Activated T-helper 17 cell treated with anti-CD3 and anti-CD28 coated beads, Interleukin-2, amount 50 U/mL, for 72 hours (primary cell): ENCODE results near the gene CDYL. TPM values are rescaled to one million over a fixed set of nuclear protein-coding genes. Genes with fewer than 3 reads are reported as not detected.

Experiments used
- ATAC-seq: fragments of 150-1000 bp; cut with Tn5 transposase; replicated peaks from 2 replicates; pipeline ENCODE4 v1.10.0; 2021; ENCODE audit warnings: mild to moderate bottlenecking, moderate library complexity
- H3K27ac Mint-ChIP-seq: one replicate; pipeline ENCODE4 v1.8.0; 2022; ENCODE audit warnings: mixed read lengths
- H3K27me3 Mint-ChIP-seq: one replicate; pipeline ENCODE4 v1.8.0; 2022; ENCODE audit warnings: mixed read lengths
- H3K36me3 Mint-ChIP-seq: one replicate; pipeline ENCODE4 v1.8.0; 2022; ENCODE audit warnings: low read depth, mild to moderate bottlenecking, mixed read lengths
- H3K4me1 Mint-ChIP-seq: one replicate; pipeline ENCODE4 v1.8.0; 2022; ENCODE audit warnings: mixed read lengths
- H3K4me3 Mint-ChIP-seq: one replicate; pipeline ENCODE4 v1.8.0; 2022; ENCODE audit warnings: mild to moderate bottlenecking, mixed read lengths
- H3K9me3 Mint-ChIP-seq: one replicate; pipeline ENCODE4 v1.8.0; 2022; ENCODE audit warnings: mixed read lengths
- total RNA-seq, 2 donors: library from RNA; stranded (reverse); gene quantifications; one replicate each; pipeline ENCODE4 v1.2.3, GENCODE V29; 2022

CDYL gene
- total RNA-seq, 2 donors from 2014 or later, result 23.3 to 24.5 TPM

GRCh38 chr6:4884646-4885340 lies 108.6 kb downstream of the CDYL start:
- Mint-ChIP-seq H3K4me3 (no peak overlapping the region), H3K4me1 (peaks cover 19% of the 10 kb centered on the region), H3K9me3 (no peaks in the 10 kb centered on the region), H3K27me3 (no peaks in the 10 kb centered on the region), H3K27ac (no peak overlapping the region), H3K36me3 (no peaks in the 10 kb centered on the region)
- no peak for ATAC-seq

- Mint-ChIP-seq H3K36me3 (no peaks in the 10 kb centered on the region), H3K27me3 (no peaks in the 10 kb centered on the region), H3K4me1 (peaks cover 19% of the 10 kb centered on the region), H3K9me3 (no peaks in the 10 kb centered on the region), H3K27ac (no peak overlapping the region), H3K4me3 (no peak overlapping the region)
- ATAC-seq, result no peak
These were observed 109.2 kb downstream of the CDYL start for GRCh38 chr6:4885341-4885933.

DNA sequence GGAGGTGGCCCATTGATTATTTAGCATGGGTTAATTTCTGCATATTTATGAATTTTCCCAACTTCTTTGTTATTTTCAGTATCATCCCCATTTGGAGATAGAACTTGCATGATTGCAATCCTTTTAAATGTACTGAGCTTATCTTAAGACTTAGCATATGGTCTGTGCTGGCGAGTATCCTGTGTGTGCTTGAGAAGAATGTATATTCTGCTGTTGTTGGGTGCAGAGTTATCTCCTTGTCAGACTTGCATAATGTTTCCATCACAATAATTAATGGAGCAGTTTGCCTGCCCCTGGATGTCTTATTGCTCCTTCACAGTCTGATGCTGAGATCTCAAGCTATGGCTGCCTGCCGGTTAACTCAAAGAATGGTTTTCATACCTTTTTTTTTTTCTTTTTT lies 112.6 kb downstream of the CDYL start:
- no peaks in the 10 kb centered on the region for H3K9me3 Mint-ChIP-seq
- H3K4me1 Mint-ChIP-seq, result peaks cover 19% of the 10 kb centered on the region
- ATAC-seq, result no peak
- peaks cover 28% of the 10 kb centered on the region for H3K36me3 Mint-ChIP-seq
- H3K4me3 Mint-ChIP-seq, result no peak overlapping the region
- H3K27me3 Mint-ChIP-seq, result no peaks in the 10 kb centered on the region
- no peak overlapping the region for H3K27ac Mint-ChIP-seq

DNA sequence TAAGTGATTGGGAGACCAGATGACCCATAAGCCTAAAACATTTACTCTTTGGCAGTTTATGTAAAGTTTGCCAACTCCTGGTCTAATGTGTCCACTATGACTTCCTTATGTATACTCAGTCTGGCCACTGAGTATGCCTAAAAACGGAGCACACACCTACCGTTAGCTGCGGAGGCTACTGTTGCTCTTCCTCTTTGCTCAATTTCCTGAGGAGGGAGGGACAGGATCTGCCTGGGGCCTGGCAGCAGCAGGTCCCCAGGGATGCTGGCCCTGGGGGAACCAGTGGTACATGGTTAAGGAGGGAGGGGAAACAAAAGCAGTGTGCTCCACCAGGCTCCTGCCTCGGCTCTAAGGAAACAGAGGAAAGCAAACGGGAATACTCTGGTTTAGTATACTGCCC lies 113.5 kb downstream of the CDYL start:
- no peaks in the 10 kb centered on the region for H3K9me3 Mint-ChIP-seq
- ATAC-seq, result no peak
- no peak overlapping the region for H3K4me3 Mint-ChIP-seq
- H3K4me1 Mint-ChIP-seq, result peaks cover 13% of the 10 kb centered on the region
- no peak overlapping the region for H3K27ac Mint-ChIP-seq
- no peaks in the 10 kb centered on the region for H3K27me3 Mint-ChIP-seq
- peaks cover 37% of the 10 kb centered on the region for H3K36me3 Mint-ChIP-seq

- no peaks in the 10 kb centered on the region for H3K27me3 Mint-ChIP-seq
- no peak overlapping the region for H3K27ac Mint-ChIP-seq
- H3K36me3 Mint-ChIP-seq, result peaks cover 38% of the 10 kb centered on the region
- no peak for ATAC-seq
- no peaks in the 10 kb centered on the region for H3K9me3 Mint-ChIP-seq
- H3K4me3 Mint-ChIP-seq, result no peak overlapping the region
- peaks cover 13% of the 10 kb centered on the region for H3K4me1 Mint-ChIP-seq
These were observed 114.0 kb downstream of the CDYL start for GRCh38 chr6:4890191-4890590.

DNA sequence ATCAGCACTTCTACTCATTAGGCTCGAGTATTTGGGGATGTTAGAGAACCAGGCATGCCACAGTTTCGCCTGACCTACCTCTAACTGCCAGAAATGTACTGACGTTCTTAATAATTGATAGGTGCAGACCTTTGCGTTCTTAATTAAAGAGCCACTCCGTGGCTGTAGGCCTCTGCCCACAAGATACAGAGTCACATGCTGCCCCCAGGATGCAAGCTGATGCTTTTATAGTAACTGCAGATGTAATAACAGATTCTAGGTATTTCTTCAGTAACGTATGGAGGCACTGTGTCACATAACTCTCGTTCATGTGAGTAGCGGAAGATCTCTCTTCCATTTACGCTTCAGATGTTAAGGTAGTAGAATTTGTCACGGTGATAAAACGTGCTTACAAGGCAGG lies 114.4 kb downstream of the CDYL start:
- Mint-ChIP-seq H3K4me3 (no peak overlapping the region), H3K27me3 (no peaks in the 10 kb centered on the region), H3K36me3 (peaks cover 40% of the 10 kb centered on the region), H3K27ac (no peak overlapping the region), H3K9me3 (no peaks in the 10 kb centered on the region), H3K4me1 (peaks cover 13% of the 10 kb centered on the region)
- no peak for ATAC-seq

DNA sequence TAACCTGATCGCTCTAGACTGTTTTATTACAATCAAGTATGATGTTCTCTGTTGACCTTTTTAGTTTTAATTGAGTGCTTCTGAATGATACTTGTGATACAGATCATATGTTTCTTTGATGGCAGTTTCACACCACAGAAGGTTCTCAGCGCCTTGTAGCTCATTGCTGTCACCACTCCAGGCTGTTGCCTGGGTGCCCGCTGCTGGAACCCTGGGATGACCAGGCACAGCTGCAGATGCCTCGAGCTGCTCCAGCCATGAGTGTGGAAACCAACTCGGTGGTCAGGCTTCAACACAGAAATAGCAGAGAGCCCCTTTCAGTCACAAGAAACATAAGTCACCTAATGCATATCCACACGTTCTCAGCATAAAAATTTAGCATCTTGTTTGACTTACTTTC lies 114.9 kb downstream of the CDYL start:
- Mint-ChIP-seq H3K4me1 (peaks cover 13% of the 10 kb centered on the region), H3K27me3 (no peaks in the 10 kb centered on the region), H3K27ac (no peak overlapping the region), H3K4me3 (no peak overlapping the region), H3K36me3 (peaks cover 45% of the 10 kb centered on the region), H3K9me3 (no peaks in the 10 kb centered on the region)
- no peak for ATAC-seq

GRCh38 chr6:4892785-4893485 lies 116.7 kb downstream of the CDYL start:
- H3K4me1 Mint-ChIP-seq, result peaks cover 6% of the 10 kb centered on the region

DNA sequence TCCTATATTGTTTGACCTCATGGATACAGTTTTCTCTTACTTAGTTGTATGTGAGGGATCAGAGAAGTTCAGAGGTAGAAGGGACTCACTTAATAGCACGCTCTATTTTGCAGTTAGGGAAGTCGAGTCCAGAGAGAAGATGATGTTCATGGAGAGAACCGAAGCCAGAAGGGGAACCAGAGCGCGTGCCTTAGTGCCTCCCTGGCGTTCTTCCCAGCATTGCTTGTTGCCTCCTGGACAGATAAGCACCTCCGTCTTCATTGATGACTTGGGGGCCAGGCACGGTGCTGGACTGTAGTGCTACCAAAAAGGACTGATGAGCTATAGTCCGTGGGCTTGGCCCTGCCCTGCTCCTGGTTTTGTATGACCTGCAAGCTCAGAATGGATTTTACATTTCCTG lies 117.8 kb downstream of the CDYL start:
- Mint-ChIP-seq H3K9me3 (no peaks in the 10 kb centered on the region), H3K27me3 (no peaks in the 10 kb centered on the region), H3K36me3 (peaks cover 72% of the 10 kb centered on the region), H3K4me1 (no peaks in the 10 kb centered on the region), H3K4me3 (no peak overlapping the region), H3K27ac (no peak overlapping the region)
- ATAC-seq, result no peak

More at GRCh38 chr6:4892785-4893485, 116.7 kb downstream of the CDYL start:
- H3K4me3 Mint-ChIP-seq, result no peak overlapping the region
- H3K36me3 Mint-ChIP-seq, result peaks cover 60% of the 10 kb centered on the region
- no peaks in the 10 kb centered on the region for H3K9me3 Mint-ChIP-seq
- H3K27ac Mint-ChIP-seq, result no peak overlapping the region
- no peak for ATAC-seq
- H3K27me3 Mint-ChIP-seq, result no peaks in the 10 kb centered on the region

DNA sequence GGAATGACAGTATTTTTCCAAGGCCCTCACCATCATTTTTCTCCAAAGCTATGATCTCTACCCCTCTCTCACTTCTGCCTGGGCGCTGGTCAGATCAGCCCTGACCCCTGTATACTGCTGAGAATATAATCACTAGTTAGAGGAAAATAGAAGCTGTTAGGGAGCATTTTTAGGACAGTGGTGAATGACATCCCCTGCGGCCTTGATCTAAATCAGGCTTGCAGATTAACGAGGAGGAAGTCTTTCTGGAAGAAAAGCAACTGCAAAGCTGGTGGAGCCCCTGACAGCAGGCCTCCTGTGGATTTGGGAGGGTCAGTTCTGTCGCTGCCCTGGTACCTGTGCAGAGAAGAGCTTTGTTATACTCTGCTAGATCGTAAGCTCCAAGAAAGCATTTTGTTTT lies 119.8 kb downstream of the CDYL start:
- ATAC-seq, result no peak
- H3K4me3 Mint-ChIP-seq, result no peak overlapping the region
- H3K27ac Mint-ChIP-seq, result no peak overlapping the region
- H3K9me3 Mint-ChIP-seq, result no peaks in the 10 kb centered on the region
- peaks cover 85% of the 10 kb centered on the region for H3K36me3 Mint-ChIP-seq
- H3K4me1 Mint-ChIP-seq, result no peaks in the 10 kb centered on the region
- no peaks in the 10 kb centered on the region for H3K27me3 Mint-ChIP-seq

DNA sequence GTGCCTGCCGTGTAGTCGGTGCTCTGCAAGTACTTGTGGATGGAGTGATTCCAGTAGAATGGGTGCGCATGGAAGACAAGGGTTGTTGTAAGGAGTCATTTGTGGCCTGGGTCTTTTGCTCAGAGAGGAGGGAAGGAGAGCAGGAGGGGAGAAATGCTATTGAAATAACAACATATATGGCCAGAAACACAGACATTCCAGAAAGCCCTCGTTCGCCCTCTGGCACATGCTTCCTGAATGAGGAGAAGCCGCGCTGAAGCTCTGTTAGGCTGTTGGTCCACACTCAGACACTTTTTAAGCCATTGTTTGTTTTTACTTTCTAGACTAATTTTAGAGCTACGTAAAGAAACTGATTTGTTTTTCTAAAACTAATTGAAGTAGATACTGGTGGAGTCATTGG lies 120.2 kb downstream of the CDYL start:
- Mint-ChIP-seq H3K36me3 (peaks cover 84% of the 10 kb centered on the region), H3K27ac (no peak overlapping the region), H3K27me3 (no peaks in the 10 kb centered on the region), H3K4me1 (no peaks in the 10 kb centered on the region), H3K4me3 (no peak overlapping the region), H3K9me3 (no peaks in the 10 kb centered on the region)
- ATAC-seq, result no peak

GRCh38 chr6:4899249-4900034 lies 123.2 kb downstream of the CDYL start:
- no peaks in the 10 kb centered on the region for H3K9me3 Mint-ChIP-seq
- no peak overlapping the region for H3K4me3 Mint-ChIP-seq
- H3K4me1 Mint-ChIP-seq, result peaks cover 1% of the 10 kb centered on the region
- no peaks in the 10 kb centered on the region for H3K27me3 Mint-ChIP-seq
- peaks cover 69% of the 10 kb centered on the region for H3K36me3 Mint-ChIP-seq
- no peak for ATAC-seq
- H3K27ac Mint-ChIP-seq, result no peak overlapping the region

GRCh38 chr6:4901386-4902061 lies 125.3 kb downstream of the CDYL start:
- Mint-ChIP-seq H3K27me3 (no peaks in the 10 kb centered on the region), H3K27ac (no peak overlapping the region), H3K4me3 (no peak overlapping the region), H3K4me1 (peaks cover 17% of the 10 kb centered on the region), H3K9me3 (no peaks in the 10 kb centered on the region), H3K36me3 (peaks cover 54% of the 10 kb centered on the region)
- no peak for ATAC-seq

GRCh38 chr6:4902363-4902762 lies 126.2 kb downstream of the CDYL start:
- H3K27ac Mint-ChIP-seq, result no peak overlapping the region
- H3K36me3 Mint-ChIP-seq, result peaks cover 46% of the 10 kb centered on the region
- H3K4me3 Mint-ChIP-seq, result no peak overlapping the region
- no peaks in the 10 kb centered on the region for H3K27me3 Mint-ChIP-seq
- peaks cover 22% of the 10 kb centered on the region for H3K4me1 Mint-ChIP-seq
- no peaks in the 10 kb centered on the region for H3K9me3 Mint-ChIP-seq
- no peak for ATAC-seq
